Measurements from ENCODE around the gene ACOT4. TPM values are rescaled to one million over a fixed set of nuclear protein-coding genes. Genes with fewer than 3 reads are reported as not detected.

ACOT4 gene
- total RNA-seq, 4 donors from 2014 or later, result 3.5 to 10.4 (median 5.5) TPM

- TF ChIP-seq, protein P1, sequence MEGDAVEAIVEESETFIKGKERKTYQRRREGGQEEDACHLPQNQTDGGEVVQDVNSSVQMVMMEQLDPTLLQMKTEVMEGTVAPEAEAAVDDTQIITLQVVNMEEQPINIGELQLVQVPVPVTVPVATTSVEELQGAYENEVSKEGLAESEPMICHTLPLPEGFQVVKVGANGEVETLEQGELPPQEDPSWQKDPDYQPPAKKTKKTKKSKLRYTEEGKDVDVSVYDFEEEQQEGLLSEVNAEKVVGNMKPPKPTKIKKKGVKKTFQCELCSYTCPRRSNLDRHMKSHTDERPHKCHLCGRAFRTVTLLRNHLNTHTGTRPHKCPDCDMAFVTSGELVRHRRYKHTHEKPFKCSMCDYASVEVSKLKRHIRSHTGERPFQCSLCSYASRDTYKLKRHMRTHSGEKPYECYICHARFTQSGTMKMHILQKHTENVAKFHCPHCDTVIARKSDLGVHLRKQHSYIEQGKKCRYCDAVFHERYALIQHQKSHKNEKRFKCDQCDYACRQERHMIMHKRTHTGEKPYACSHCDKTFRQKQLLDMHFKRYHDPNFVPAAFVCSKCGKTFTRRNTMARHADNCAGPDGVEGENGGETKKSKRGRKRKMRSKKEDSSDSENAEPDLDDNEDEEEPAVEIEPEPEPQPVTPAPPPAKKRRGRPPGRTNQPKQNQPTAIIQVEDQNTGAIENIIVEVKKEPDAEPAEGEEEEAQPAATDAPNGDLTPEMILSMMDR (IDR thresholded peaks at IDR 0.05; ENCODE audit: low read depth), result no peak
Measured at GRCh38 chr14:73588695-73589094, 3.0 kb upstream of the ACOT4 start.

DNA sequence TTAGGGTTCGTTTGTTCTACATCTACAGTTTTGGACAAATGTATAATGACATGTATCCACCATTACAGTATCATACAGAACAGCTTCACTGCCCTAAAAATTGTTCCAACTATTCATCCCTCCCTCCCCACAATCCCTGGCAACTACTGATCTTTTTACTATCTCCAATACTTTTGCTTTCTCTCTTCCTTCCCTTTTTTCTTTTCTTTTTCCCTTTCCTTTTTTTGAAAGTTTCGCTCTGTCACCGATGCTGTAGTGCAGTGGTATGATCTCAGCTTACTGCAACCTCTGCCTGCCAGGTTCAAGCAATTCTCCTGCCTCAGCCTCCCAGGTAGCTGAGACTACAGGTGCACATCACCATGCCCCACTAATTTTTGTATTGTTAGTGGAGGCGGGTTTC lies 2.6 kb upstream of the ACOT4 start:
- TF ChIP-seq, protein P1 (IDR thresholded peaks at IDR 0.05; ENCODE audit: low read depth), result no peak

DNA sequence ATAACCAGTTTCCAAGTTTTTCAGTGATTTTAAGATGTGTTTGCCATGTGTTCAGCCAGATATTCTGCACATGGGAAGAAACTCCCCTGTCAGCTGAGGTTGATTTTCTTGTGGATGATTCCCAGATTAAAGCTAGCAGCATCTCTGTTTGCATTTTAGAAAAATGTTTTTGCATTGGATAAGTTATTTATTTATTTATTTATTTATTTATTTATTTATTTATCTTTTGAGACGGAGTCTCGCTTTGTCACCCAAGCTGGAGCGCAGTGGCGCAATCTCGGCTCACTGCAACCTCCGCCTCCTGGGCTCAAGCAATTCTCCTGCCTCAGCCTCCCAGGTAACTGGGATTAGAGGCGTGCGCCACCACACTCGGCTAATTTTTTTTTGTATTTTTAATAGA lies 2.8 kb downstream of the ACOT4 start:
- TF ChIP-seq, protein P1 (IDR thresholded peaks at IDR 0.05; ENCODE audit: low read depth), result no peak

GRCh38 chr14:73599499-73599898 lies 7.8 kb downstream of the ACOT4 start:
- TF ChIP-seq, protein P1 (IDR thresholded peaks at IDR 0.05; ENCODE audit: low read depth), result no peak

- TF ChIP-seq, protein P1 (IDR thresholded peaks at IDR 0.05; ENCODE audit: low read depth), result no peak
Measured at GRCh38 chr14:73602994-73603393, 11.3 kb downstream of the ACOT4 start.

GRCh38 chr14:73606271-73606670 lies 14.6 kb downstream of the ACOT4 start:
- TF ChIP-seq, protein P1 (IDR thresholded peaks at IDR 0.05; ENCODE audit: low read depth), result no peak

DNA sequence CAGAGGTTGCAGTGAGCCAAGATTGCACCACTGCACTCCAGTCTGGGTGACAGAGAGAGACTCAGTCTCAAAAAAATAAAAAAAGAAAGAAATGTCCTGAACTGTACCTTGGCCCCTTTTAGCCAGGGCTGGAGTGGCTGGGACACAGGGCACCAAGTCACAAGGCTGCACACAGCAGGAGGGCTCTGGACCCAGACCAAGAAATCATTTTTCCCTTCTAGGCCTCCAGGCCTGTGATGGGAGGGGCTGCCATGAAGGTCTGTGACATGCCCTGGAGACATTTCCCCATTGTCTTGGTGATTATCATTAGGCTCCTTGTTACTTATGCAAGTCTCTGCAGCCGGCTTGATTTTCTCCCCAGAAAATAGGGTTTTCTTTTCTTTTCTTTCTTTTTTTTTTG lies 15.6 kb downstream of the ACOT4 start:
- TF ChIP-seq, protein P1 (IDR thresholded peaks at IDR 0.05; ENCODE audit: low read depth), result no peak

Measured in subcutaneous adipose tissue (tissue), 4 donors.